ENCODE data around the gene DLX4.

The DLX4 gene

GRCh38 chr17:49969134-49969759 is at the start of gene DLX4:
TSS of gene DLX4 (plus strand) at chr17:49969190. CDS start at chr17:49969469, 279 bp downstream.
- H3K27ac ChIP-seq = no peak within 1 kb of the TSS
- TF ChIP-seq ZFX (IDR thresholded peaks at IDR 0.05; ENCODE audit: borderline replicate concordance) (no peak), CTCF (IDR thresholded peaks at IDR 0.05) (no peak)

- TF ChIP-seq ZFX (IDR thresholded peaks at IDR 0.05; ENCODE audit: borderline replicate concordance) (no peak), CTCF (IDR thresholded peaks at IDR 0.05) (no peak)
- H3K27ac ChIP-seq = no peak overlapping the region
Measured at GRCh38 chr17:49920030-49920769, 48.8 kb upstream of the DLX4 start.

- no peak for TF ChIP-seq ZFX (IDR thresholded peaks at IDR 0.05; ENCODE audit: borderline replicate concordance)
- TF ChIP-seq CTCF (IDR thresholded peaks at IDR 0.05) = no peak
- H3K27ac ChIP-seq = no peak overlapping the region
Measured at GRCh38 chr17:49922095-49922494, 46.9 kb upstream of the DLX4 start.

- TF ChIP-seq ZFX (IDR thresholded peaks at IDR 0.05; ENCODE audit: borderline replicate concordance) (no peak), CTCF (IDR thresholded peaks at IDR 0.05) (no peak)
- no peak overlapping the region for H3K27ac ChIP-seq
Measured at GRCh38 chr17:49924116-49924515, 44.9 kb upstream of the DLX4 start.

- TF ChIP-seq ZFX (IDR thresholded peaks at IDR 0.05; ENCODE audit: borderline replicate concordance) (no peak), CTCF (IDR thresholded peaks at IDR 0.05) (no peak)
- no peak overlapping the region for H3K27ac ChIP-seq
Measured at GRCh38 chr17:49924589-49924988, 44.4 kb upstream of the DLX4 start.

GRCh38 chr17:49925921-49926320 is 43.1 kb upstream of the DLX4 start:
- H3K27ac ChIP-seq = no peak overlapping the region
- no peak for TF ChIP-seq ZFX (IDR thresholded peaks at IDR 0.05; ENCODE audit: borderline replicate concordance)
- TF ChIP-seq CTCF (IDR thresholded peaks at IDR 0.05) = no peak

GRCh38 chr17:49926886-49927285 is 42.1 kb upstream of the DLX4 start:
- no peak overlapping the region for H3K27ac ChIP-seq

More at GRCh38 chr17:49926886-49927285, 42.1 kb upstream of the DLX4 start:
- TF ChIP-seq ZFX (IDR thresholded peaks at IDR 0.05; ENCODE audit: borderline replicate concordance) (no peak), CTCF (IDR thresholded peaks at IDR 0.05) (no peak)
